ENCODE measurements around the gene MARCHF3.
A peak's percentile ranks its signal among the peaks of the same experiment; 100 is the strongest.
"Not testable (repeated sequence)": the region's sequence is repeated elsewhere in the genome, so short reads cannot be mapped to it uniquely, and the experiment has no call there.

MARCHF3 gene

DNA sequence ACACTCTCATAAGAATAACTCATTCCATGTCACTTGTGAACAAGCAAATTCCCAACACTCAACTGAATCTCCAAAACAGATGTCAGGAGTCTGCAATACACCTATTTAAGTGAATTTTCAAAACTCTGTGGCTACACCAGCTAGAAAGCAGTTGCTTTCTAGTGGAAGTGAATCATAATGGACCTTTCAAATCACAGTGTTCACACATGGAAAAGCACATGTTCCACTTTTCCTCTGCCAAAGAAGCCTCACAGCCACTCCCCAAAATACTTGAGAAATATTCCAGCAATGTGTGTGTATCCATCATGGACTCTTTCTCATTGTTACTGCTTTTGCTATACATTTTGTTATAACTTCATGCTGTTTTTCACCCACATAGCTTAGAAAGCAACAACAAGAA lies 17.4 kb downstream of the MARCHF3 start:
- DNase-seq (ENCODE audit: low read depth in 2 of 3, low spot score in 1 of 3): no peak

- DNase-seq (ENCODE audit: low read depth in 2 of 3, low spot score in 1 of 3): no peak
These were observed 18.3 kb downstream of the MARCHF3 start for GRCh38 chr5:127011961-127012644.

DNA sequence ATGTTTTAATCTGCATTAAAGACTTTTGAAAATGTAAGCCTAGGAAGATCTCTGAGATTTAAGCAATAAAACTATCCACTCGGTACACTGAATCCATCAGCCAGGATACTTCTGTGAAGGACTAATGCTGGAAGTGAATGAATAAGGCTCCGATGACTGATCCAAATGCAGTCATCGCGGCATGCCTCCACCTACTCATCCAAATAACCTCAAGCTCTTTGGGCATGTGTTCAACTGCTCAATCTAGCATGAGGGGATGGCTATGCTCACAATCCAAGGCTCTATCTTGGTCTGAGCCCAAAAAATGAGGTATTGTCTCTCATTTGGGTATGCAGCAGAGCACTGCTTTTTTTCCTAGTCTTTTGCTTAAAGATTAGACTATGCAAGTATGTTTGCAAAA lies 19.2 kb downstream of the MARCHF3 start:
- DNase-seq (ENCODE audit: low read depth in 2 of 3, low spot score in 1 of 3): no peak

DNA sequence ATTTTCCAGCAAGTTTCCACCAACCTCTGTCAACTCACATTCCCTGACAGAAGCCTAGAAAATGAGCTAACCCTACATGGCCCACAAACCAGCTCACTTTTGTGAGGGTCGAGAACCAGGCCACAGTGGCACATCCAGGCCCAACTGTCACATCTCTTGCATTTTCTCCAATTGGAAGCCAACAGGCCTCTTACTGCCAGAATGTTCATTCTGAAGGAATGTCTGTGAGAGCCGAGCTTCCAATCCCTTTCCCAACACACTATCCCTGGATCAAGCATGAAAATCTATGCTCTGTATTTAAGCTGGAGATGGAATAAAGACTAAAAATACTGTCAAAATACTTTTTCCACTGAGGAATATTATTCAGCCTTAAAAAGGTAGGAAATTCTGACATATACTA lies 20.0 kb downstream of the MARCHF3 start:
- no peak for DNase-seq (ENCODE audit: low read depth in 2 of 3, low spot score in 1 of 3)

DNA sequence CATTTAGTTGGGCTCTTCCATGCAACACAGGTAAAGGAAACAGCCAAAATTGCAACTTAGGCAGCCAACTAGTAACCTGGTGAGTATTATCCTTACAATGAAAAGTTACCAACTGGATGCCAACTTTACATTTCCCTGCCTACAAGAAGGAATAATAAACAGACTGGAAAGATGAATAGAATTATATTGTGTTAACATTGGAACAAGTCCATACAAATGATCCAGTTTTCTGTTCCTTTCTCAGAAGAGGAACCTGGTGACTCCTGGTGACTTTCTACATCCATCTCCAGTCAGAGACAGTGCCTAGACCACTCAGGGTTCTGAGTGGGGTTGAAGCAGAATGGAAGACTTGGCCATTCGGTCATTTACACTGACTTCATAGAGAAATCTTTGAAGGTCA lies 20.6 kb downstream of the MARCHF3 start:
- DNase-seq (ENCODE audit: low read depth in 2 of 3, low spot score in 1 of 3): no peak

- DNase-seq (ENCODE audit: low read depth in 2 of 3, low spot score in 1 of 3): no peak
These were observed 21.9 kb downstream of the MARCHF3 start for GRCh38 chr5:127008300-127008975.

- DNase-seq (ENCODE audit: low read depth in 2 of 3, low spot score in 1 of 3): no peak
These were observed 22.8 kb downstream of the MARCHF3 start for GRCh38 chr5:127007522-127007921.

- DNase-seq (ENCODE audit: low read depth in 2 of 3, low spot score in 1 of 3): no peak
These were observed 23.6 kb downstream of the MARCHF3 start for GRCh38 chr5:127006744-127007143.

- DNase-seq (ENCODE audit: low read depth in 2 of 3, low spot score in 1 of 3): not testable (repeated sequence)
These were observed 25.1 kb downstream of the MARCHF3 start for GRCh38 chr5:127005282-127005681.

- no peak for DNase-seq (ENCODE audit: low read depth in 2 of 3, low spot score in 1 of 3)
These were observed 25.6 kb downstream of the MARCHF3 start for GRCh38 chr5:127004721-127005120.

- no peak for DNase-seq (ENCODE audit: low read depth in 2 of 3, low spot score in 1 of 3)
These were observed 26.4 kb downstream of the MARCHF3 start for GRCh38 chr5:127003798-127004495.

DNA sequence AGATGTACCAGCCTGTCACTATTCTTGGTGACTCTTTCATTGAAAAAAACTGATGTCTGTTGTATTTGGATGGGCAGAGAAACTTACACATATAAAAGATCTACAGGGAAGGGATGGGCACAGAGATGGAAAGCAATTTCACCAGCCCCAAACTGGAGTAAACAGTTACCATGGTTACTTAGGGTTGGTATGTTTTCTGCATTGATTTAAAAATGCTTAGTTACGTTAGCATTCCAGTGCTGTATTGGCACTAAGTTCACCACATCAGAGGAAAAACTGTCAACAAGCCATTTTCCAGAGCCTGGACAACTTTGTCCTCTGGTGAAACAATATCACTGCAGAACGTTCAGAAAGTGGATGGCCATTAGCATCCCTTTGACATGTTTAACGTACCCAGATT lies 28.0 kb downstream of the MARCHF3 start:
- no peak for DNase-seq (ENCODE audit: low read depth in 2 of 3, low spot score in 1 of 3)

- no peak for DNase-seq (ENCODE audit: low read depth in 2 of 3, low spot score in 1 of 3)
These were observed 28.6 kb downstream of the MARCHF3 start for GRCh38 chr5:127001621-127002296.

DNA sequence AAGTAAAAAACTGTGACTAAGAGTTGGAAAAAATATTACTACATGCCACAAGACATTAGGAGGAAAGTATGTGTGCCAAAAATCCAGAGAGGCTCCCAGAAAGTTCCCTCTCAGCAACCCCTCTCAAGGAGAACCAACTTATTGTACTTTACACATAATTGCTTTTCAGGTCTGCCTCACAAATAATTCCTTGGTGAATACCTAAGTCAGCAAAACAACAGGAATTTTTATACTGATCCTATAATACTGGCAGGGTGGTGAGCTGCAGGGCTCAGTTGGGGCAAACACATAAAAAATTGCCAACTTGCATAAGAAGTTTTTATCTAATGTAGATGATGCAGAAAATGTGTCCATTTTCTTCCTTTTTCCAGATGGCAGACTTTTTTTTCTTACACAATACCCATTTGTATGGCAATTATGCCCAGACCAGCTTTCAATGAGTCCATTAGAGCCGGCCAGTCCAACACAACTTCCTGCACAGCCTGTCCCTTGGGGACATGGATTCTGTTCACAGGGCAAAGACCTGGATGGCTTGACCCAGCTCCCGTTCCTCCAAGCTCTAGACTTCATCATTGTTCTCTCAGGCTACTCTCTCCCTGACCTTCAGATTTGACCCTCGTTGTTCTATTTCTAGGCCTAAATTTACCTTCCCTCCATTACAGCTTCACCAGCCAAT lies 31.3 kb downstream of the MARCHF3 start:
- no peak for DNase-seq (ENCODE audit: low read depth in 2 of 3, low spot score in 1 of 3)

DNA sequence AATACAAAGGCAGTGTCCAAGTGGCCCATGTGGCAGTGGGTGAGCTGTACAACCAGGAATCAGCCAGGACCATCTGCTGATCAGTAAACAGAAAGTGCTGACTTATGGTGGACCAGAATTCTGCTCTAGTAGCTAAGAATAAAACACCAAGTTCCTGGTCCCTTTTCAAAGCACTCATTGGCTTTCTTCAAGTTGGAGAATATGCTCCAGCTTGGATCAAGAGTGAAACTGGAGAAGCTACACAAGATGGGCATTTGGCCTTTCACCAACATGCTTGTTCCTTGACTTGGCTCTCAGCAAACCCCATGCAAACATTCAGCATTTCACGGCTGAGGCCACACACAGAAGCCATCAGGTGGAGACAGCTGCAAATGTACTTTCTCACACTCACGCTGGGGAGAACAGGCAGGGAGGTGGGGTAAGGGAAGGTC lies 32.1 kb downstream of the MARCHF3 start:
- DNase-seq (ENCODE audit: low read depth in 2 of 3, low spot score in 1 of 3): no peak

DNA sequence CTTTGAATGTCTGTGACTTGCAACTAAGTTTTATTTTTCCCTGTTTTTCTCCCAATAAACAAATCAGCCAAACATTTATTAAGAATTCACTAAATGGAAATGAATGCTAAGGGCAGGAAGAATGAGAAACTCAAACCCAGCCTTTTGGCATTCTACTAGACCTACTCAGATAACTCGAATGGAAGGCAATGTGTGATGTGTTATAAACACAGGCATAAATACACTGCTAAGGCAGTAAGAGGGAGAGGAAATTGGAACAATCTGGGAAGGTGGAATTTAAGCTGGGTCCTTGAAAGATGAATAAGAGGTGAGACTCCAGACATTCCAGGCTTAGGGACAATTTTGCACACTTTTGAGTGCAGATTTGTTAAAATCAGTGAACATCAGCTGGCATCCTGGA lies 34.7 kb downstream of the MARCHF3 start:
- no peak for DNase-seq (ENCODE audit: low read depth in 2 of 3, low spot score in 1 of 3)

- no peak for DNase-seq (ENCODE audit: low read depth in 2 of 3, low spot score in 1 of 3)
These were observed 35.3 kb downstream of the MARCHF3 start for GRCh38 chr5:126995039-126995438.

GRCh38 chr5:126994485-126994884 lies 35.9 kb downstream of the MARCHF3 start:
- DNase-seq (ENCODE audit: low read depth in 2 of 3, low spot score in 1 of 3): no peak

GRCh38 chr5:126988021-126988569 lies 42.3 kb downstream of the MARCHF3 start:
- peak; percentile 15 to 26 (median 20) for DNase-seq (ENCODE audit: low read depth in 2 of 3, low spot score in 1 of 3)

GRCh38 chr5:126987271-126987899 lies 43.0 kb downstream of the MARCHF3 start:
- DNase-seq (ENCODE audit: low read depth in 2 of 3, low spot score in 1 of 3): no peak
